ENCODE data around the gene CTRB2.

CTRB2 gene

DNA sequence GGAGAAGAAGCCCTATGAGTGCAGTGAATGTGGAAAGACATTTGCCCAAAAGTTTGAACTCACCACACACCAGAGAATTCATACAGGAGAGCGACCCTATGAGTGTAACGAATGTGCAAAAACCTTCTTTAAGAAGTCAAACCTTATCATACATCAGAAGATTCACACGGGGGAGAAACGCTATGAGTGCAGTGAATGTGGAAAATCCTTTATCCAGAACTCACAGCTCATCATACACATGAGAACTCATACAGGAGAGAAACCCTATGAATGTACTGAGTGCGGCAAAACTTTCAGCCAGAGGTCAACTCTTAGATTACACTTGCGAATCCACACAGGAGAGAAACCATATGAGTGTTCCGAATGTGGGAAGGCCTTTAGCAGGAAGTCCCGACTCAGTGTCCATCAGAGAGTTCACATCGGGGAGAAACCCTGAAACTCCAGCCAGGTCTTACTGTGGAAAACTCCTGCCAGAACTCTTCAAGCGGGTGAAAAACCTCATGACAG, 37.0 kb downstream of the CTRB2 start:
- DNase-seq (ENCODE audit: low spot score), result no peak

DNA sequence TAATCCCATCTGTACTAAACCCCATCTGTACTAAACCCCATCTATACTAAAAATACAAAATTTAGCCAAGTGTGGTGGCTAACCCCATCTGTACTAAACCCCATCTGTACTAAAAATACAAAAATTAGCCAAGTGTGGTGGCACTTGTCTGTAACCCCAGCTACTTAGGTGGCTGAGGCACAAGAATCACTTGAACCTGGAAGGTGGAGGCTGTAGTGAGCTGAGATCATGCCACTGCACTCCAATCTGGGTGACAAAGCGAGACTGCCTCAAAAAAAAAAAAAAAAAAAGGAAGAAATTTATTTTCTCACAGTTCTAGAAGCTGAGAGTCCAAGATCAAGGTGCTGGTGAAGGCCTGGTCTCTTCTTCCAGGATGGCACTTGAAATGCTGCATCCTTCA, 46.6 kb downstream of the CTRB2 start:
- DNase-seq (ENCODE audit: low spot score), result no peak

Measured in globus pallidus (tissue), 1 donor.